Panc1 (cell line): ENCODE data around the gene AGRP.

ENCODE experiments used
- CTCF ChIP-seq: fragments of 450-650 bp; IDR thresholded peaks from 2 replicates; pipeline ENCODE4 v1.5.1; 2017; ENCODE audit warnings: mild to moderate bottlenecking
- POLR2AphosphoS5 ChIP-seq: IDR thresholded peaks from 2 replicates; pipeline ENCODE4 v1.6.1; 2012; ENCODE audit warnings: mild to moderate bottlenecking, low read depth, low read length, moderate library complexity

- TF ChIP-seq POLR2AphosphoS5 (no peak), CTCF (no peak)
These were observed 23.2 kb downstream of the AGRP start for GRCh38 chr16:67460168-67460567.
